ENCODE measurements around the gene HOXB3.

Gene HOXB3

DNA sequence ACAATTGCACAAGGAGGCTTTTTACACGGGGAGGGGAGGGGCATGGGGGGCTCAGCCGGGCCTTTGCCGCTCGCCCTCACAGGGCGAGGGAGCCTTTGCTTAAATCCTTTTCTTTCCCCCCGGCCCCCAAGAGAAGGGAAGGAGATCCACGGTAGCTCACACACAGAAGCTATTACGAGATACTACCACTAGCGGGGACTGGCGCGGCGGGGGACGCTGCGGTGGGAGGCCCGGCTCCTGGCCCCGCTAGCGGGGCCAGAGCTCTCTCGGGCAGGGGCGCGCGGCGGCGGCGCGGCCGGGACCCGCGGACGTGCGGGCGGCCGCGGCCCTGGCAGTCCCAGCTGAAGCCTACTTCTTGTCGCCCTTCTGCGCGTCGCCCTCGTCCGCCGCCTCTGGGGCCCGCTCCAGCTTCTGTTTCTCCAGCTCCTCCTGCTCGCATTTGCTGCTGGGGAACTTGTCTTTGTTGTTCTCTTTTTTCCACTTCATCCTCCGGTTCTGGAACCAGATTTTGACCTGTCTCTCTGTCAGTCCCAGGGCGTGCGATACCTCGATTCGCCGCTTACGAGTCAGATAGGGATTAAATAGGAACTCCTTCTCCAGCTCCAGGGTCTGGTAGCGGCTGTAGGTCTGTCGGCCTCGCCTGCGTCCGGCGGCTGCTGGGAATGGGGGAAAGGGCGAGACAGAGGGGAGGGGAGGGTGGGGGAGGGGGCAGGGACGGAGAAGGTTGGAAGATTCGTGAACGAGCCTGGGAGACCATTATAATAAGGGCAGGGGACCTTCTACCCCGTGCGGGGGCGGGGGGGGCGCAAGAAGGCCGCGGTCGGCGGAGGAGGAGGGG, 23.0 kb upstream of the HOXB3 start:
- DNase-seq: peak; percentile 74

DNA sequence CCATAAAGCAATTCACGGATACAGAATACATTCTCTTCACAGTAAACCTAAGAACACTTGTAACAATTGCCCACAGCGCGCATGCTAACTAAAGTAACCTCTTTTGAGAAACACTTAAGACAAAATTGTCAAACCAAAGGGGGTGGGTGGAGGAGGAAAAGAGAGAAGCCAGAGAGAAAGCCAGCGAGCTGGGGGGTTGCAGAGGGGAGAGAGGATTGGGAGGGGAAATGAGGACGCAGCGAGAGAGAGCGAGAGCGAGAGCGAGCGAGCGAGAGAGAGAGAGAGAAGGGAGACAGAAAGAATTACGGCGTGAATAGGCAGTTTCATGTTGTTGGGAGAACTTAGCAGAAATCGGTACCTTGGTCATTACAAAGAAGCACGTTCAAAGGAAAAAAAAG, 22.4 kb upstream of the HOXB3 start:
- DNase-seq: peak; percentile 73

DNA sequence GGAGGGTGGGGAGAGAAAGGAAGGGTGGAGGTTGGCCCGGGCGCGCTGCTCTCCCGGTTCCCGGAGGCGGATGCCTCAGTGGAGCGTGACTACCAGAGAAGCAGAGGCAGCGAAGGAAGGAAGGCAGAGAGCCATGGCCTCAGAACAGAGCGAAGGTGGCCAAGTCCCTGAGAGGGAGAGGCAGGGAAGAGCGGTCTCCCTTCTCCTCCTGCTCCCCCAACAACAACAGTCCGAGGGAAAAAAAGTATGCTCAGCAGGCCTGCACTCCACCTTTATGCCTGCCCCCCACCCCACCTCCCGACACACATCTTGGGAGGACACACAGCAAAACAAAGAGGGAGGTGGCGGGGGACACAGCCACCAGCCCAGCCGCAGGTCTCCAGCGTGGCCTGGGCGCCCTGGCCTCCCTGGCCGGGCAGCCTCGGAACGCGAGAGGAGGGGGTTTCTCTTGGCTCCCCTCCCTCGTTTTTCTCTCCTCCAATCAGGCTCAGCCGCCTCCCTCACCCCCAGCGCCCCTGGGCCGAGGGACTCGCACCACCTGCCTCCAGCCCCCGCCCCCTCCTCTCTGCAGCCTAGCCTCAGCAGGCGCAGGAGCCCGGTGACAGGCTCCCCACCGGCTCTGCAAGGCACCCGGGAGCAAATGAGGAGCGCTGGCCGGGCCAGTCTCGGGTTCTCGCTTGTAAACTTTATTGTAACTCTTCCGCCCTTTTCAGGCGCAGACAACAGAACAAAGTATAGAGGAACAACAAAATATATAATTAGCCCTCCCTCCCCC, 21.8 kb upstream of the HOXB3 start:
- DNase-seq: peak; percentile 89

DNA sequence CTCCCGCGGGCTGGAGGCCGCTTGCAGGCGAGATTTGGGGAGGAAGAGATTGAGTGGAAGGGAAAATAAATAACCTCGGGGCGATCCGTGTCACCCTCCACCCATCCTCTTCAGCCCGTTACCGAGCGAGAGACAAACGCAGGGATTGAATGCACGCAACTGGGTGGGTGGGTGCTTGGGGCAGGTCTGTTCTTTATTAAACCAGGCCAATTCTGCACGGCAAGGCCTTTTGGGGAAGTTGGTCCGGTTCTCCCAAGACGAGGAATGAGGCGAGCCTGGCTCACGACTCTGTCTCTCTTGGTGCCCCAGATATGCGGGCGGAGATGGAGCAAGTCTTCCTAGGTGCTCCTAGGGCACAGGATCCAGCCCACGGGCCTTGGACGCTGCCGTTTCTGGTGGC, 21.2 kb upstream of the HOXB3 start:
- DNase-seq: no peak

DNA sequence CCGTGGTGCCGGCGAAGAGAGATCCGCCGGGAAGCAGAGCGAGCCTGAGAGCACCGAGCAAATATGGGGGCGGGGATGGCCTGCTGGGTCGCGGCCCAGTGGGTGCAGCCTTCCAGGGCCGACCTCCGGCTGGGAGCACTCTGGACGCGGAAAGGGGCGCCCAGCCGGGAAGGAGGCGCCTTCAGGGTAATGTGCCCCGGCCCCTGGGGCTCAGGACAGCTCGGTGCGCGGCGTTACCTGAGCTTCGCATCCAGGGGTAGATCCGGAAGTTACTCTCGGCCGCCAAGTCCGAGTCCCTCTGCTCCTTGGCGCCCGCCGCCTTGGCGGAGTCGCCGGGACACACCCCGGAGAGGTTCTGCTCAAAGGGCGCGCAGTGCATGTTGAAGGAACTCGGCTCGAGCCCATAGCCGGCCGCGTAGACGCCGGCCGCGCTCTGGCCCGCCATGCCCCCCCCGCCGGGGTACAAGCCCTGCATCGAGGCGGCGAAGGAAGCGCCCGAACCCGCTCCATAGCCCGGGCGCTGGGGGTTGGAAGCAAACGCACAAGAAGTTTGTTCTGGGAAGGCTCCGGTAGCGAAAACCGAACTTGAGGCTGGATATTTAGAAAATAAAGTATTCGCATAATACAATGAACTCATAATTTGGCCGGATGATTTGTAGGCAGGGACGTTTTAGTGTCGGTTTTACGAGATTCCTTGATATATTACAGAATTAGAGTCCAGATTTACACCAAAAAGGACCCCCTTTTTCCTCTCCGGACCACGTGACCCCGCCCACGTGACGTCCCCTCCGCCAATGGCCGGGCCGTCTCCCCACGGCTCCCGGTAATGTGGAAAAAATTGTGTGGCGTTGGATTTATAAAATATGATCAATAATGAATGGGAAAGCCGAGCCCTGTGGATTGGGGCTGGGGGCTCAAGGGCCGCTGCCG, 20.5 kb upstream of the HOXB3 start, which contains the start of gene HOXB7:
Gene HOXB7 (minus strand): TSS at position 736 of the 930 bp plus-strand sequence. CDS start 99 bp downstream, at position 637.
- DNase-seq: peak; percentile 90

DNA sequence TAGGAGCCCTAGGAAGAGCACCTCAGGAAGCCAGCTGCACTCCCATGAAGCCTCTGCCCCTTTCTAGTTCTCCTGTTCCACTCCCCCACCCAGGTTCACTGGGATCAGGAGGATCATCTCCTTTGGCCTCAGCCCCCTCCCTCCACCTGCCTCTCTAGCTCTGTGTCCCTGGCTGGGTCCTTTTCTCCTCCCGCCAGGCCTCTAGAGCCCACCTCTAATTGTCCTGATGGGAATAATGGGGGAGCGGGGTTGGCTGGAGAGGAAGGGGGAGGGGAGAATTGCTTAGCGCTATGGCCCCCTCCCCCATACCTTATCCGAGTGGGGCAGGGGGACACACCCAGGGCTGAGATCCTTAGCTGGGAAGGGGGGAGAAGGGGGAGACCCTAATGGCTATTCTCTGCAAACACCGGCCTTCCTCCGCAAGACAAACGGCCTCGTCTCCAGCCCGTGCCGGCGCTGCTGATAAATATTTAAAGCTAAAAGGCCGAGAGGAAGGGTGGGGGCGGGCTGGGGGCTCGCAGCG, 19.8 kb upstream of the HOXB3 start:
- DNase-seq: no peak

DNA sequence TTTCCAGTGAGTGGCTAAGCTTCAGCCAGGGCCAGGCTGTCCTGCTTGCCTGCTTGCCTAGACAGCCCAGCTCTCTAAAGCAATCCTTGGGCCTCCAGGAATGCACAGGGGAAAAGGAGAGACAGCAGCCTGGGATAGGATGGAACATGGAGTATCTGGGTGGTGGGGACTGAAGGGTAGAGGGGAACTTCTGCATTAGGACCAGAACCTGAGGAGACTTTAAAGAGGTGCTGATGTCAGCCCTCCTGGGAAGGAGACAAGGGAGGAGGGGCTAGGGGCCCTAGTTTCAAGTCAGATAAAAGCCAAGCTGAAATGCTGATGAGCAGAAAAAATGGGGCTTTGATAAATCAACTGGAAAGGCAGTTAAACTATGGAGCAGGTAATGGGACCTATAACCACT, 19.0 kb upstream of the HOXB3 start:
- DNase-seq: no peak

DNA sequence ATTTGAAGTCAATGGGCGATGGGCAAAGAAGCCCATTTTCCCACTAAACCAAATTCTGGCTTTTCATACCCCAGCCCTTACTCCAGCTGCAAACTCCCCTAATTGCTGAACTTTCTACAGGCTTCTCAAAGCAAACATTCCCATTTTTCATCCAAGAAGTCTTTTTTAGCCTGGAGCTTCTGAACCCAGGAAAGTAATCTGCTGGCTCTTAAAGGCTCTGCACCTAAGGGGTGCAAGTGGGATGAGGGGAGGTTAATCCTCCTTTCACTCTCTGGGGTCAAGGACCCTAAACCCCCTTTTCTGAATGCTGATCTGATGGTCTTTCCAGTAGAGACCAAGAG, 18.4 kb upstream of the HOXB3 start:
- DNase-seq: no peak

DNA sequence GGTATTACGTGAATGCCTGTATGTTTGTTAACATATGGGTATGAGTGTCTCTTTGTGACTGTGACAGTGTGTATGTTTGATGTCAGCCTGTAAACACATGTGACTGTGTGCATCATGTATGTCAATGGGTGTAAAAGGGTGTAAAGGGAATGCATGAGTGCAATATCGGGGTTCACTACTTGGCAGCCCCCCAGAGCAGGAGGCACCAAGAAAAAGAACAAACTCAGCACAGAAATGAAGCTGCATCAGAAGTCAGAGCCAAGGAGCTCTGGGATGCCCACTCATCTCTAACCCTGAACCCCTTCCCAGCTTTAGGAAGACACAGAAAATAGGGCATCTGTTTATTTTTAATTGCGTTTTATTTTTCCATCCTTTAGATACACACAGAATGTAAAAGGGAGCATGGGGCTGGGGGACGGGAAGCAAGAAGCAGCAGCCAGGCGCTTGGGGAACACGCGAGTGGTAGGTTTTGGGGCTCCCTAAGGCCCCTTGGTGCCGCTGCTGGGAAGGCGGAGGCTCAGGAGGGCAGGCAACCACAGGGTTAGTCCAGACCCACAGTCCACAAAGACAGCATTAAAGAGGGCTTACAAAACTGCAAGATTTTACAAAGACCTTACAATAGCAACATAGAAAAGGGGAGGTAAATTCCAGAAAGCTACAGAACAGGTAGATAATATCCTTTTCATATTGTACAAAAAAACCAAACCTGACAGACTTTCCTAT, 17.0 kb upstream of the HOXB3 start:
- no peak for DNase-seq

DNA sequence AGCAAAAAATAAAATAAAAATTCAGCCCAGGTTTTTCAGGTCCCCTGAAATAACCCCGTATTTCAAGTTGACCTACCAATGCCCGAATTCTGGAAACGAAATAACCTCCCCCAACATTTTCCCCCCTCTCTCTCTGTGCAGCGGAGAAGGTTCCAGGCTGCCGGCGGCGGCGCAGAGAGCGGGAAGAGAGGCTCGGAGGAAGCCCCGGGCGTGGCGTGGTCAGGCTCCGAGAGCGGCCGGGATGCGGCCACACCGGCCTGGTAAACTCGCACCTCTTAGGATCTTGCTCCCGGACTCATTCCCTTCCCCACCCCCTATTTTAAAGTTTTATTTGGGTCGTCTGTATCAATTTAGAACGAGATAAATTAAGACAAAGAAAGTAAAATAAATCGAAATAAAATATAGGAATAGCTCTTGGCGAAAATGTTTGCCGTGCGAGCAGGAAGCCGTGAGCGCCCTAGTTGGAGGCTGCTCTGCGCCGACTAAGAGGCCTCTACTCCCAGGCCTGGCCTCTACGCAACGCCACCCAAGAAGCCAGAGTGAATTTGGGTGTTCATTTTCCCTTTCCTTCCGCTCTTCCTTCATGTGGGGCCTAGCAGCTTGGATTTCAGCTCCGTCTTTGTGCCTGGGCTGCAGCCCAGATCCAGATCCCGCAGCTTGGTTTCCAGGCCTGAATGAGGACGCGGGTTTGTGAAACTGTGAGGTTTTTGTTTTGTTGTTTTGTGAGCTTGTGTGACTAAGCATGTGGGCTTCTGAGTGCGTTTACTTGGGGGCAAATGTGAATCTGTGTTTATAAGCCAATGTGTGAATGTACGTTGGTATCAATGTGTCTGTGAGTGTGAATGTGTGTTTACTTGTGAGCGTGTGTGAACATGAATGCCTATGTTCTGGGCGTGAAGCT, 16.2 kb upstream of the HOXB3 start:
- peak; percentile 81 for DNase-seq

DNA sequence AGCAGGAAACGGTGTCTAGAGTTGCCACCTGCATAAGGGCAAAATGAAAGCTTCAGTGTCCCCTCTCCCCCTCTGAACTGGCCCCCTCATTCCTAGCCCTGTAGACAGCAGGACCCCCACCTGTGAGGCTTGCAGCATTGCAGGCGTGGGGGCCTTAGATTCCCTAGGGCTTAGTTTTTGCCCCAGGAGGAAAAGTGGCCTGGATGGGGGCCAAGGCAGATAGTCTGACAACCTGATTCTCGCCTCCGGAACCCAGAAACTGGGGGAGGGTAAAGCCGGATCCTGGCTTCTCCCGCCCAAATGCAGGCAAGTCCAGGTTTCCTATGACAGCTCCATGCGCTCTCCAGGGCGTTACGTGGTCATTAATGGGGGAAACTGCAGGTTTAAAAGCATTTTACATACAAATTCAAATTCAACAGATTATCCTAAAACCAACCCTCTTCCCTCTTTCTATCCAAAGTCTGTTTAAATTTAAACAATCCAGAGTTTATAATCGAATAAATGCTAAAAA, 15.4 kb upstream of the HOXB3 start:
- no peak for DNase-seq

DNA sequence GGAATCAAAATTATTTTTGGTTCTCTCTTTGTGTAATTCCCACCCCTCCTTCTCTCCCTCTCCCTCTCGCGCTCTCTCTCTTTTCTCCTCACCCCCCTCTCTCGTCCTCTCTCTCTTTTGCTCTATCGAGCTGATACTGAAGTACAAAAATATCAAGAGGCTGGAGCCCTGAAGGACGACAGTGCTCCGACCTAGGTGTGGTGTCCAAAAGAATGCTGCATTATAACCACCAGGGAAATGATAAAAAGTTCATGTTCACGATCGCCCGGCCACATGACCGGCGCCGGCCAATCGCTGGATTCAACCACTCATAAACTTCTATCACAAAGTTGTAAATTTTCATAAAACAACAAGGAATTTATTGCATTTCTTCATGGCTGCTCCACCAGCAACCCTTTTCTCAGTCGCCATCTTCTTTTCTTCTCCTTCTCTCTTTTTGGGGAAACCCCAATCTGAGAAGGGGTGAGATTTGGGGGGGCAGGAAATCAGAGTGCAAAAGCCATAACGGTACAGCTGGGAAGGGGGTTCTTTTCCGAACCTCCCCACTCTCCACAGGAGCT, 14.8 kb upstream of the HOXB3 start, which contains the start of gene HOXB6:
Gene HOXB6 (minus strand): TSS at position 217 of the 560 bp plus-strand sequence. CDS start 6,836 bp downstream, outside the sequence.
- DNase-seq: peak; percentile 81

DNA sequence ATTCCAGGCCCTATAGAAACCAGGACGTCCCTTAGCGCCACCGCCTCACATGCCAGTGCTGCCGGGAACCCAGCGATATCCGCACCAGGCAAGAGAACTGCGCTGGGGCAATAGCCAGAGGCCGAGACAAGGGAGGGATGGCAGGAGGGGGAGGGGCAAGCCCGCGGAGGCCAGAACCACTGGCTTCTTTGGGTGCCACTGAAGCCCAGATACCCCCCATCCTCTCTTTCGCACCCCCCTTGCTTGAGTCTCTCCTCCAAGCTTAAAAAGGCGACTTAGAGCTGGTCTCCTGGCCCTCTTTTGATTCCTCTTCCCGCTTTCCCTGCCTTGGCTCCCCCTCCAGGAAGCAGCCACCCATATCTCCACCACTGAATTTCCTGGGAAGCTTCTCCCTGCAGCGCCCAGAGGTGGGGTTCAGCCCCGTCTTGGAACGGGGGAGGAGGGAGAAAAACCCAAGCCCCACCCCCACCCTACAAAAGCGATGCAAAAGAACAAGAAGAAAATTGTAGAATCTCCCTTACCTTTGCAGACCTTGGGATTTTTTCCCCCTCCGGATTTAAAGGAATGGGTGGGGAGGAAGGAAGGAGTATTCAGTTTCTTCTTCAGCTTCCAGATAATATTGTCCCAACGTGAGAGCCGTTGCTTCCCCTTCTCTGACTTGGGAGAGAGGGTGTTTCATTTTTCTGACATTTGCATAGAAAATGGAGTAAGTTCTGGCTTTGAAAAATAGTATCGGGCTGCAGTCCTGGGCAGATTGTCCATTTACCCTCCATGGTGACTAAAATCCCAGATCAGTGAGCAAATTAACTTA, 14.1 kb upstream of the HOXB3 start:
- DNase-seq: no peak

DNA sequence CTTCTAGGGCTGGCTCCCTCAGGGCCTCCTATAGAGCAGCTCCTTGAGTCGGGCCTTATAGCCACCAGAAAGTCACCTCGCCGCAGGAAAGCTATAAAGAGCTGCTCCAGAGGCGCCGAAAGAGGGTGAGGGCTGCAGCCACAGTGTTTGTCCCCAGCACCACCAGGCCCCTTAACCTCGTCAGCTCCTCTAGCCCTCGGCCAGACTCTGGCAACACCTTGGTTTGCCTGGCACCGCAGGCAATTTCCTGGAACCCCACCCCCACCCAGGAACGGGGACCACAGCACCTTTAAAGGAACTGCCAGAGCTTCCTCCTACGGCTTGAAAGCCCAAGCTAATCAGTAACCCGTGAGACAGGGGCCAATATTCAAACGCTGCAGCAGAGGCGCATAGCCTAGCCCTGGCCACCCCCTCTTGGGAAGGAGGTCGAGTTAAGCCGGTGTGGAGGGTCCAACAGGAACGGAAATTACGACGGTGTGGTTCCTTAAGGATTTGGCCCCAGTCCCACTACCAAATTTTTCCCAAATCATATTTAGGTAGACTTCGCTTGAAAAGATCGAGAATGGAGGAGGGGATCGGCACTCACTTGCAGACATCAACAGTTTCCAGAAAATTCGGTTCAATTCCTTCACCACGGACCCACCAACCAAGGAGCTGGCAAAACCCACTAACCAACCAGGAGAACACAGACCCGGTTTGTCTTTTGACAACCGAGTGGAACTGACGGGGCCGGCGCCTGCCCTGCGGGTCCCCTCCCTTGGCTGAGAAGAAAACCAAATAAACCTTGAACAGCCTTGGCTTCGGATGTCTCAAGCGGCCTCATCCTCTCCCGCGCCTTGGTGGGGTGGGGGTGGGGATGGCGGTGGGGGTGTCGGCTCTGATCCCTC, 11.7 kb upstream of the HOXB3 start:
- DNase-seq: no peak

DNA sequence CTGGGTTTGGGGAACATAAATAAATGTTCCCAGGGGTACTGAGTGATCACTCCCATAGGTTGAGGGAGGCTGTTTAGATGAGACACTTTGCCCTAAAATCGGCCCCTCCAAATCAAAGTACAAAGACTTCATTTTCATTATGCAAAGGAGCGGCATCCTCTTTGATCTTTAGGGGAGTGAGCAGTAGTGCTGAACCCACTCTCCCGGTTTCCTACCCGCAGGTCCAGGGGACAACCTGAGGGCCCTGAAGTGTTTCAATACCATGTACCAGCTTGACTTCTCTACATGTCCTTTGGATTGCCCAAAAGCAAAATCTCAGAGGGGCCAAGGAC, 11.1 kb upstream of the HOXB3 start:
- DNase-seq: no peak

DNA sequence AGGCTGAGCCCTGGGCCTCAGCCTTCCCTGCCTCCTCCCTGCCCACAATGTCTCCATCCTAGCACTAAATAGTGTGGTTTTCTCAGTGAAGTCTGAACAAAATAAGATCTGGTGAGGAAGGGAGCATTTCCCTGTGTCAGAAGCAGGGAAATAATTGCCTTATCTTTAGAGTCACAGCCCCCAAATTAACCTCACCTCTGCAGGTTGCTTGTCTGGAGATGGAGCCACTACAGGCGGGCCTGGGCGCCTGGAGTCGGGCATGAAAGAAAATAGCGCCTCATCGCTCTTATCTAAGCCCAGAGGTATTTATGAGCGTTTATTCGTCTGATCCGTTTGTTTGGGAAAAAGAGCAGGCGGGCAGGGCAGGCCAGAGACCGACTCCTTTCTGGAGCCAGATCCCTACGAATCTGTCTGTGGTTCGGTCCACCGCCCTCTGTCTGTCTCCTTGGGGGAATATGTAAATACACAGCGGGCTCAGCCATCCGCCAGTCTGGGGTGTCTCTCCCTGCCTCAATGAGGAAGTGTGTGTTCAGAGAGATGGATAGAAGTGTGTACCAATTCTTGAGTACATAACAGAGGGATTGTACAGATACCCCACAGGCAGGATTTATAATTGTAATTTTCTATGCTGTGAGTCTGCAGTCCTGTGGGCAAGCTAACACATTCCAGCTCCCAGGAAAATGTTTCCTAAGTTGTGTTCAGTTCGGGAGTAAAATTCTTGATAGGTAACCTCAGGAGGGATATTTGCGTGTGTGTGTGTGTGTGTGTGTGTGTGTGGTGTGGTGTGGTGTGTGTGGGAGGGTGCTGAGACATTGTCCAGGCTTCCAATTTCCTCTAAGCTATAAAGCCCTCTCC, 10.4 kb upstream of the HOXB3 start:
- no peak for DNase-seq

DNA sequence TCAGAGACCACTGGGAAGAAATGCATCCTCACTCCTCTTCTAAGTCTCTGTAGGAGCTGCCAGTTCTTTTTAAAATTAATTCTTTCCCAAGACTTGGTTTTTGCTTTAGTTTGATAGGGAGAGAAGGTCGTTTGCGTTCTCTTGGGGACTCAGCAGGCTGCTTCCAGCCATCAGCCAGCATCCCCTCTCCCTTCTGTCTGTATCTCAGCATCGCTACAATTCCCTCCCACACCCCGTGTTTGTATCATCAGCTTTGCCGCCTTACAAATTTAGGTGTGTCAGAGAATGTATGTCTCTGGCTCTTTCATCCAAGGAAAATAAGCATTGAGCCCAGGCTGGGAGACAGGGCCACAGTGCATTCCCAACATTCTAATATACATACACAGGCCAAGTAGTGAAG, 9.3 kb upstream of the HOXB3 start:
- no peak for DNase-seq
